CD4-positive, alpha-beta T cell treated with Interleukin-17A for 4 hours (primary cell): ENCODE measurements around the gene CAPN10.

Experiments used
- DNase-seq: peaks from one replicate; pipeline ENCODE4 v3.0.0-alpha.2; 2020; ENCODE audit warnings: mixed read lengths

Gene CAPN10

DNA sequence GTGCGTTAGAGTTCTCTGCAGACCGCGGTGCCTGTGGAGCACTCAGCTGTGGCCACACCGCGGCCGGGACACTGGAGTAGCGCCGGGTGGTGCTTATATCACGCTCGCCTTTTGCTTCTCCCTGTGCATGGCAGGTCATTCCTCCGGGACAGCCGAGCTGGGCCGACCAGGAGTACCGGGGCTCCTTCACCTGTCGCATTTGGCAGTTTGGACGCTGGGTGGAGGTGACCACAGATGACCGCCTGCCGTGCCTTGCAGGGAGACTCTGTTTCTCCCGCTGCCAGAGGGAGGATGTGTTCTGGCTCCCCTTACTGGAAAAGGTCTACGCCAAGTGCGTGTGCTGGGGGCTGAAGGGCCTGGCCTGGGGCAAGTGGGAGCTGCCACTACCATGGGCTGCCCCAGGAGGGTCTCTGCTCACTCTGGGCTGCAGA is 4.2 kb downstream of the CAPN10 start:
- no peak for DNase-seq

DNA sequence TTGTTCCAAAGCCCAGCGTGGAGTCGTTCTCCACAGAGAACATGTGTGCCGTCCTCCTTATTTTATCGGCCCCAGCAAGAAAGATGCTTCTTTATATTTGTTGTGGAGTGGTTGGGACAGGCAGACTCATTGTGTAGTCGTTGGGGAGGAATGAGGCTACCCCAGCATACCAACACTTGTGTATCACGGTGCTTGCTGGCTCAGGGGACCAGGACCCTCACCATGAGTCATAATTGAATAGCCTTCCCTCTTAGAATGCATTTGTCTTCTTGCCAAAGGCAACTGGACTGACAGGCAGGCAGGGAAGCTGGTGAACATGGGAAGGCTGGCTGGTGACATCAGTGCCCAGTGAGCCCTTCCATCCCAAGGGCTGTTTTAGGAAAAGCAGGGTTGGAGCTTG is 4.7 kb downstream of the CAPN10 start:
- DNase-seq, result no peak

DNA sequence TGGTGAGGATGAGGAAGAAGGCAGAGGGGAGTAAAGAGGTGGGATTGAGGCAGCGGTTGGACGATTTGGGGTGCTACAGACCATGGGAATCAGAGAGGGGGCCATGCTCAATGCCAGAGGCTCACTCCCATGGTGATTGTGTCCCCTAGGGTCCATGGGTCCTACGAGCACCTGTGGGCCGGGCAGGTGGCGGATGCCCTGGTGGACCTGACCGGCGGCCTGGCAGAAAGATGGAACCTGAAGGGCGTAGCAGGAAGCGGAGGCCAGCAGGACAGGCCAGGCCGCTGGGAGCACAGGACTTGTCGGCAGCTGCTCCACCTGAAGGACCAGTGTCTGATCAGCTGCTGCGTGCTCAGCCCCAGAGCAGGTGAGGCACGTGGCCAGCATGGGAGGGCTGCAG is 5.2 kb downstream of the CAPN10 start:
- DNase-seq, result no peak

DNA sequence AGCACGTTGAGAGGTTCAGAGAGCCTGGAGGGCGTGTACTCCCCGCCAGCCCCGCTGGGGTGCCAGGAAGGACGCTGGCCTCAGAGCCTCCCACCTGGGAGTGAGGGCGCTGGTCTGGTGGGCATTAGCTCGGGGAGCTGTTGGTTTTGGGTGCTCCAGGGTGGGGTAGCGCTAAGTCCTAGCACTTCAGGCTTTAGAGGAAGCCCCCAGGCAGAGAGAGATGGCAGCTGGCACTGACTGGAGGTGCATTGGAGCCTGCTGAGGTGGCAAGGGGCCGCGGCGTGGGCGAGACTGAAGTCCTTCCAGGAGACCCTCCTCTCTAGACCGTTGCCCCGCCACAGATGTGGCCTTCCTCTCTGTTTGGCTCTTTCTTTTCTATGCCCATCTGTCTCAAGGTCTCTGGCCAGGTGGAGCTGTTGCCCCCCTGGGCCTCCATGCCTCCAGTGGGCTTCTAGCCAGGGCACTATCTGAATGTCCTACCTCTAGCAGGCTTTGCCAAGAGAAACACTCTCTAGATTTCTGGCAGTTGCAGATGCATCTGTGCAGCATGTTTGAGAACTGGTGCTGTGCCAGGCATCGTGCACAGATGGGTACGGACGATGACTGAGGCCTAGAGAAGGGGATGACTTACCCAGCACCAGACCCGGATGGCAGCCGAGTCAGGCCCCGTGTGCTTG is 6.6 kb downstream of the CAPN10 start:
- DNase-seq, result peak; percentile 1

DNA sequence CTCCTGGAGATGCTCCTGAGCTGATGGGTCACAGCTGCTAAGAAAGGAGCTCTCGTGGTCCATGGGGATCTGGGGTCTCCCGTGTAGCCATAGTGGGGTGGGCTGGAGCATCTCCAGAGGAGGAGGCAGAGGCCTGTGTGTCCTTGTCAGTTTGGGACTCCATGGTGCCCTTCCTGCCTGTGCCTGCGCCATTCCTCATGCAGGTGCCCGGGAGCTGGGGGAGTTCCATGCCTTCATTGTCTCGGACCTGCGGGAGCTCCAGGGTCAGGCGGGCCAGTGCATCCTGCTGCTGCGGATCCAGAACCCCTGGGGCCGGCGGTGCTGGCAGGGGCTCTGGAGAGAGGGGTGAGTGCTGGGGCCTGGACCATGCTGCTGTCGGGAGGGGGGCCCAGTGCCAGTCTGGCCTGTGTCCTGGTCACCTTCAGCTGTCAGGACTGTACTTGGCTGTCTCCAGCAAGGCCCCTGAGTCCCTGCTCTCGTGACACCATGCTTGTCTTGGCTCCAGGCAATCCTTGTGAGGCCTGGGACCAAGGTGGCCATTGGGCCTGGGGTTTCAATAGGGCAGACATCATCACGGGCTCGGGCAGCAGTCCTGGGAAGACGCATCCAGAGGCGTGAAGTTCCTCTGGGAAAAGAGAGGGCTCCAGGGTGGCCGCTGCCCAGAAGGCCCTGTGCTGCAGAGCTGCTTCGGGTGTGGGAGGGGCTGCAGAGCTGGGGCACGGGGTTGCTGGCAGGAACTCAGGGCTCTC is 7.3 kb downstream of the CAPN10 start:
- peak; percentile 1 for DNase-seq

DNA sequence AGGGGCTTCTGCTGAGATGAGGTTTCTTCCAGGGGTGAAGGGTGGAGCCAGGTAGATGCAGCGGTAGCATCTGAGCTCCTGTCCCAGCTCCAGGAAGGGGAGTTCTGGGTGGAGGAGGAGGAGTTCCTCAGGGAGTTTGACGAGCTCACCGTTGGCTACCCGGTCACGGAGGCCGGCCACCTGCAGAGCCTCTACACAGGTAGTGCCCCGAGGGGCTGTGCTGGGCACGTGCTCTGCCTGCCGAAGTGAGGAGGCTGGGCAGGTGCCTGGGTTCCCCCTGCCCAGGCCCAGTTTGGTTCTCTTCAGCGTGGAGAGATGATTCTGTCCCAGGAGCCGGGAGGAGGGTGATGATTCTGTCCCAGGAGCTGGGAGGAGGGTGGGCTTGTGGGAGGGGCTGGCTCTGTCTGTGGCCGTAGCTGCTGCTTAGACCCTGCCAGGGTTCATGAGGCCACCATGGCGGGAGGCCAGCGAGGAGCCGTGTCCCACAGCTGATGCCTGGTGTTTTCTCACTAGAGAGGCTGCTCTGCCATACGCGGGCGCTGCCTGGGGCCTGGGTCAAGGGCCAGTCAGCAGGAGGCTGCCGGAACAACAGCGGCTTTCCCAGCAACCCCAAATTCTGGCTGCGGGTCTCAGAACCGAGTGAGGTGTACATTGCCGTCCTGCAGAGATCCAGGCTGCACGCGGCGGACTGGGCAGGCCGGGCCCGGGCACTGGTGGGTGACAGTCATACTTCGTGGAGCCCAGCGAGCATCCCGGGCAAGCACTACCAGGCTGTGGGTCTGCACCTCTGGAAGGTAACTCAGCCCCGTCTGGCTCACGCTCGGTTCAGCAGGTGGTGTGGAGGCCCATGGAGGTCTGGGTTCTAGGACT is 8.2 kb downstream of the CAPN10 start:
- peak; percentile 2 for DNase-seq

DNA sequence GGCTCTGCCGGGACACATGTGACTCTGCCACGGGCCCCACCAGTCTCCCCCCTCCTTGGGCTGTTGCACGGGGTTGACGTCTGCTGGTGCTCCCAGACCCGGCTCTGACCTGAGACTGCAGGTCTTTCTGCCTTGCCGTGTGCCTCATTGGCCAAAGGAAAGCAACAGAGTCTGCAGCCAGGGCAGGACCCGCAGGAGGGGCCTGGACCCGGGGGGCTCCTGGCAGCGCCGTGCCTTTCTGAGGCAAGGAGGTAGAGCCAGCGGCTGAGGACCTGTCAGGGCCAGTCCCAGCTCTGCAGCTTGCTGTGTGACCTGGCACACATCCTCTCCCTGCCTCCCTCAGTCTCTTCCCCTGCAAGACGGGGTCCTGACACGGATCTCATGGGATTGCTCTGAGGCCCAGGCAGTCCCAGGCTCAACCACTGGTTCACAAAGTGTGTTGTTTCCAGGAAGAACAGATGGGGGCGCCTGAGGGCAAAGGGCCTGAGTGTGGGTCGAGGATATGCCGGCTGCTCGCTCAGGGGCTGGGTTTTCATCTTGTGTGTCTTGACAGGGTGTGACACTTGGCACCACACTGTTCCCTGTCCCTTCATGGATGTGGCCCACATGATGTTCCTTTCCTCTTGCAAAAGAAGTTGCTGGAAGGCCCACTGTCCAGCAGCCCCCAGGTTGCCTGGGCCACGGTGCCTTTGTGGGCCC is 9.0 kb downstream of the CAPN10 start:
- DNase-seq, result peak; percentile 61

DNA sequence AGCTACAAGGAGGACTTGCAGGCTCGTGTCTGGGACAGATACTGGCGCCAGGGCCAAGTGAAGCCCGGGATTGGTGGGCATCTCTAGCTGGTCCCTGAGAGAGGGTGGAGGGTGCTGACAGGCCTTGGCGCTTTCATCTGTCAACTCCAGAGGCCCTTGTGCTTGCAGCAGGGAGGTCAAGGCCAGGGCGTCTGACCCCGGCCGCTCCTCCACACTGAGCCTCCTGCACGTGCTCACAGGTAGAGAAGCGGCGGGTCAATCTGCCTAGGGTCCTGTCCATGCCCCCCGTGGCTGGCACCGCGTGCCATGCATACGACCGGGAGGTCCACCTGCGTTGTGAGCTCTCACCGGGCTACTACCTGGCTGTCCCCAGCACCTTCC is 9.5 kb downstream of the CAPN10 start:
- peak; percentile 1 for DNase-seq

DNA sequence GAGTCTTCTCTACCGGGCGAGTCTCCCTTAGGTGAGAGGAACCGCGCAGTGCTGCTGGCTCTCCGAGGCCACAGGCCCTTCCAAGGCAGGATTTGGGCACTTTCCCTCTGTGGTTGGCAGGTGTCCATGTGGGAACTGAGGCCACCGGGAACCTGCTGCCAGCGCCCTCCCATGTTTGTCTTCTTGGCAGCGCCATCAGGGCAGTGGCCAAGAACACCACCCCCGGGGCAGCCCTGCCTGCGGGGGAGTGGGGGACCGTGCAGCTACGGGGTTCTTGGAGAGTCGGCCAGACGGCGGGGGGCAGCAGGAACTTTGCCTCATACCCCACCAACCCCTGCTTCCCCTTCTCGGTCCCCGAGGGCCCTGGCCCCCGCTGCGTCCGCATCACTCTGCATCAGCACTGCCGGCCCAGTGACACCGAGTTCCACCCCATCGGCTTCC is 10.0 kb downstream of the CAPN10 start:
- peak; percentile 1 for DNase-seq

DNA sequence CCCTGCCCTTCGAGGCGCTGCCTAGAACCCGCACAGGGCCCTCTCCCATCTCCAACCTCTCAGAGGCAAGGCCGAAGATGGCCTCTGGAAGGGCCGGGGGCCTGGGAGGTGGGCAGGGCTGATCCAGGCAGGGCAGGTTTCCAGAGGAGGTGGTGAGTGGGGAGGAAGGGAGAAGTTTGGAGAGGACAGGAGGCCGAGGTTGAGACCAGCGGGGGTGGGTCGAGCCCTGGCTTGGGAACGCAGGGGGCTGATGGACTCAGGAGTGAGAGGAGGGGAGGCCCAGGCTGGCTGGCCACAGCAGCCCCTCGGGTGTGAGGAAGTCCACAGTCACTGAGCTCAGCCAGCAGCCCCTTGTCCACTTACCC is 10.5 kb downstream of the CAPN10 start:
- peak; percentile 1 for DNase-seq

DNA sequence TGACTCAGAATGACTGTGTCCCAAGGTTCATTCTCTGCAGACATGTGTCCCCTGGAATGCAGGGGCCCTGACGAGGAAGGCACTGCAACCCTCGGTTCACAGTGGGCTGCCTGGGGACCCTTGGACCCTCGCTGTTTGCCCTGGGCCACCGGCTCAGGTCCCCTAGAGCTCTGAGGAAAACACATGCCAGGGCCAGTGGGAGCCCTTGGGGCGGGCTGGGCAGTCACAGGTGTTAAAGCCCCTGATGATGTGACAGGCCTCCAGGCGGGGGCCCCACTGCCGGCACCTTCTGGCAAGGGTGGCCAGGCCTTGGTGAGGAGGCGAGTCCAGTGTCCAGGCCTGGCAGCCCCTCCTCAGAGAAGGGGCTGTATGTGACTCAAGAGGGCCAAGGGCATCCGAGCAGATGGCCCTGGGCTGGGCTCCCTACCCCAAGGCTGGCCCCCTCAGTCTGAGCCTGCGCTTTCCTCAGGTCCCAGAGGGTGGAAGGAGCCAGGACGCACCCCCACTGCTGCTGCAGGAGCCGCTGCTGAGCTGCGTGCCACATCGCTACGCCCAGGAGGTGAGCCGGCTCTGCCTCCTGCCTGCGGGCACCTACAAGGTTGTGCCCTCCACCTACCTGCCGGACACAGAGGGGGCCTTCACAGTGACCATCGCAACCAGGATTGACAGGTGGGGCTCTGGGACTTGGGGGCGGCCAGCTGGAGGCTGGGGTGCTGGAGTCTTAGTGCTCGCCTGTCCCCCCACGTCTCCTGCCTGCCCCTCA is 11.1 kb downstream of the CAPN10 start:
- DNase-seq, result peak; percentile 1

DNA sequence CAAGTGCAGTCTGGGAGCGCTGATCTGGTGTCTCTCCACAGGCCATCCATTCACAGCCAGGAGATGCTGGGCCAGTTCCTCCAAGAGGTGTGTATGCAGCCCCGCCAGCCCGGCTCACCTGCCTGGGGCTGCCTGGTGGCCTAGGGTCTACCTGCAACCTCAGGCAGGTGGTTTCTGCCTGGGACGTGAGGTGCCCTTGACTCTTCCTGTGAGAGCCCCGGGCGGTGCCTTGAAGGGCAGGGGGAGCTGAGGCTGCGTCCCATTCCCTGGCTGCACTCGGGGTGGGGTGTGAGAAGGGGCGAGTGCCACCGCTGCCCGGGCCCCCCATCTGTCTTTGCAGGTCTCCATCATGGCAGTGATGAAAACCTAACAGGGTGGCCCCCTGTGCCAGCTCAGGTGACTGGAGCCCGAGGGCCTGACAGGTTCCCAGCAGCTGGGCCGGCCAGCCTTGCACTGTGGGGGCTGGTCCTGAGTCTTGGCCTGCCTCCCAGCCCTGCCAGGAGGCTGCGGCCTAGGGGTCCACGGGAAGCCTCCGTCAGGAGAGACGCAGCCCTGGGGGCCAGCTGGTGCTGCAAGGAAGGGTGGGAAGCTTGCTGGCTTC is 11.9 kb downstream of the CAPN10 start:
- no peak for DNase-seq

DNA sequence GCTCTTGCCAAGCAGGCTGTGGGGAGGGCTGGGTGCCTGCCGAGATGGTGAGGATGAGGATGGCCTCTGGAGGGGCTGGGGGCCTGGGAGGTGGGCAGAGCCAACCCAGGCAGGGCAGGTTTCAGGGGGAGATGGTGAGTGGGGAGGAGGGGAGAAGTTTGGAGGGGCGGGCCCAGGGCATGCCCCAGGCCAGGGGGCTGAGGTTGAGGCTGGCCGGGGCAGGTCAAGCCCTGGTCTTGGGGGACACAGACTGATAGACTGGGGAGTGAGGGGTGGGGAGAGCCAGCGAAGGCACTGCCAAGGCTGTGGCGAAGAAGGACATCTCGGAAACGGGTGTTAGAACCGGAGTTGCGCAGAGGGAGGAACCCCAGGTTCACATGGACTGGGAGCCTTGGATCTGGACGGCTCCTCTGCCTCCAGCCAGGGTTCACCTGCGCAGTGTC is 12.6 kb downstream of the CAPN10 start:
- no peak for DNase-seq

DNA sequence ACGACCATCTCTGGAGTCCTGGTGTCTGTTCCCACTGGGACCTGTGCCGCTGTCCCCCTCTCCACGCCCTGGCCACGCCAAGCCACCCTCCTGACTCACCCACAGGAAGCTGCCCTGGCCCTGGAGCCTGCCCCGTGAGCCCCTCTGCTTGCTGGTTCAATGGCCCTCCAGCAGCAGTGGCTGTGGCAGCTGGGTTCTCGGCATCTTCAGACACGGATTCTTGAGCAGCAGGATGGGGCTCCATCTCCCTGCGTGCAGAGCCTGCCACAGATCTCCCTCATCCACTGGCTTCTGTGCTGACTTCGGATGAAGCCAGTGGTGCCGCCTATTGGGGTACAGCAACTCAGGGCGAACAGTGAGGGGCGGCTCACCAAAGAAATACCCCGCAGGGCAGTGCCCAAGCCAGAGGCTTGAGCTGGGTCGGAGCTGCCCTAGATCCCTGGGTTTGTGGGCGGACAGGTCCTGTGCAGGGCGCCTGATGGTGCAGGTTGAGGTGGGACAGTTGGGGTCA is 14.0 kb downstream of the CAPN10 start:
- DNase-seq, result no peak

DNA sequence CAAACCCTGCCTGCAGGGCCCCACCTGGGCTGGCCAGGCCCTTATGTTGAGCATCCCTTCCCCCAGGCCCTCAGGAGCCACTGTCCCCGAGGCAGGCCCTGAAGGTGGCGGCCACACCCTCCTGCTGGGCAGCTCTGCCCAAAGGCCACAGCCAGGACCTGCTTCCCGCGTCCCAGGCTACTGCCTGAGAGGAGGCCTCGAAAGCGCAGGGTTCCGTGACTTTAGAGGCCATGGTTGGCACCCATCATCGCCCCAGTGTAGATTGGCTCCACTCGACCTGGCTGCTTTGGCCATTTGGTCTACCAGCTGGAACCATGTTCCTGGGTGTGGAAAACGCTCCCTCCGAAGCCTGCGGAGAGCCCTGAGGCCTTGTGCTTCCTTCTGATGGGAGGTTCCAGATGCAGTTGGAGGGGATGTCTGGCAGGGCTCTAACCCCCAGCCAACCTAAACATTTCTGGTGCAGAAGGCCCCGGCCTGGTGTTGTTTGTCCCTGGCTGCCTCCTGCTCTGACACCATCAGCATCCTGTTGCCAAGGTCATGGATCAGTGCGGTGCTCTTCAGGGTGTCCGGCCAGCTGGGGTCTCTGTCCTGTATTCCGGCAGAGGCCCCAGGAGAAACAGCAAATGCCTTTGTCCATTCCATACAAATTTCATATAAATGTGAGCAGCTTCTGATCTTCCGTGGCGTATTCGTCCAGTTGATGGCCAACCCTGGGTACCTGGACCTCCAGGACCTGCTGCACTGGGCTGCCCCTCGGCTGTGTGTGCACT is 14.7 kb downstream of the CAPN10 start:
- no peak for DNase-seq

DNA sequence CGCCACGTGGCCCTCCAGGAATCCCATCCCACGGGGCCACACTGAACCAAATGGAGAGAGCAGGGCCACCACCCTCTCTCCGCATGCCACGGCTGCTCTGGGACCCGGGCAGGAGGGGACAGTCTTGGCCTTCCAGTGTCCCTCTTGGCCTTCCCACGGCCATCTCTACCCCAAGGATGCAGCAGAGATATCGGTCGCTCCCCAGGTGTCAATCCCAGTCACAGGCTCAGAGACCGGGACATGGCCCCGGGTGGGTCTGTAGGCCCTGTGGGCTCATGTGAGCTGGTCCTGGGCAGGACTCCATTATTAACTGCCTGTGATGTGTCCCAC is 15.3 kb downstream of the CAPN10 start:
- no peak for DNase-seq

DNA sequence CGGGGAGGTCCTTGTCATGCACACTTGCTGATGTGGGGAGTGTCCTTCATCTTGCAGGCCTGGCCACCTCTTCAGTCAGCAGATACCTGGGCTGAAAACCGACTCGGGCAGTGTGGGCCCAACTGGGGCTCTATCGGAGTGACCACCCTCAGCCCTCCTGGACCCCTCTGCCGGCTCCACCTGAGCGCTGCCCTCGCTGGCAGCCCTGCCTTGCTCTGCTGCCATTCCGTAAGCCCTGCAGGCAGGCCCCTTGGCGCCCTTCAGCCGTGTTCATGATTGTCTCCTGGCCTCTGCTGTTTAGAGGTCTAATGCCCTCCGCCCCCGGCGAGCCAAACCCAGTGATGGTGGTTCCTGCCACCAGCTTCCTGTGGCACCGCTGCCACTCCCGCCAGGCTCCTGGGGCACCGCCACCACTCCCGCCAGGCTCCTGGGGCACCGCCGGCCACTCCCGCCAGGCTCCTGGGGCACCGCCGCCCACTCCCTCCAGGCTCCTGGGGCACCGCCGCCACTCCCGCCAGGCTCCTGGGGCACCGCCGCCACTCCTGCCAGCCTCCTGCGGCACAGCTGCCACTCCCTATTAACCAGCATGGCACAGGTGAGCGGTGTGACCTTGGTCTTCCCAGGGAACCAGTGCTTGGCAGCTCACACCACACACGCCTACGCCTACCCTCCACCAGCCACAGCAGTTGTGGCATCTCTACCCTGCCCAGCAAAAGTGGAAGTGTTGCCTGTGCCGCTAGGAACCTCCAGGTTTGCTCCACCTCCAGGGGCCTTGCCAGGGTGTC is 15.9 kb downstream of the CAPN10 start:
- no peak for DNase-seq

DNA sequence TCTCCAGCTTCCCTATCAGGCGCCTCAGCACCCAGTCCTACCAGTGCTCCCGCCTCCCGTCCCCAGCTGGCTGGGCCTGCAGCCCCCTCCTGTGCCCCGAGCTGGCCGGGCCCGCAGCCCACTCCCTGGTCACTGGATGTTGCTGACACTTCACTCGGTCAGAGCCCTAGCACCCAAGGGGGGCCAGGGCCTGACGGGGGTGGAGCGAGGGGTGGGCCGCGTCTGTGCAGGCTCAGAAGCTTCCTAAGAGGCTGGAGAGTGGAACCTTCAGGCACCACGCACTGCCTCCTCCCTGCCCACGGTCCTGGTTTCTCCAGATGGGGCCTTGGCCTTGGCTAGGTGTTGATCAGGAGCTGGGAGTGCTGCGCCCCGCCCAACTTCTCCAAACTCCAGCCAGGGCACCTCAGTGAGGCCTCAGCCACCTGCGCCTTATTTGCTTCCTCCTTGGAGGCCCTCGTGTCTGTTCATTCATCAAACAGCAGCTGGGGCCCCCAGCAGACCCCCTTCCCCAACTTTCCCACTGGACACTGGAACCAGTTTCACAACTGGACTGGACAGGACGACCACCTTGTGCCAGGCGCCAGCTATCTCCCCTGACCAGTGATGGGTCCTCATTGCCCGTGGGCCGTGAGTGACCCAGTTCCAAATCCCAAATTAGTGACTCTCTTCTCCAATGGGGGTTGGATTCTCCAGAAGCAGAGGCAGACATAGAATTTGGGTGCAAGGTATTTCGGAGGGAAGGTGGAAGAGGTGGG is 16.7 kb downstream of the CAPN10 start:
- DNase-seq, result peak; percentile 0

DNA sequence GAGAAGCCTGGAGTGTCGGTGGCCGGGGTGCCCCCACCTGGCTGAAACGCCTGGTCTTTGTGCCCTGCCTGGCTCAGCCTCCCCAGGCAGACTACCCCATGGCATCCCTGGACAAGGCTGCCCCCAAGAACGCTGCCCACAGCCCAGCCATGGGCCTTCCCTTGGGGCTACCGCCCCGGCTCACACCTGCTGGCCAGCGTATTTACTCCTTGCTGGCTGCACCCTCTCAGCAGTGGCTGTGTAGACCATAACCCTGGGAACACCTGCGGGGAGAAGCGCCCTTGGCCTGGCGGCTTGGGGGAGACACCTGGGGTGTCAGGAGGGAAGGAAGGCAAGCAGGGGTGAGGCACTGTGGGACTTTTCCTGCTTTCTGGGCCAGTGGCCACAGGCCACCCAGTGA is 17.3 kb downstream of the CAPN10 start:
- no peak for DNase-seq
